Keratinocyte (primary cell): ENCODE measurements around the gene PPFIA1. TPM values are rescaled to one million over a fixed set of nuclear protein-coding genes. Genes with fewer than 3 reads are reported as not detected.

Experiments used
- DNase-seq: peaks from one replicate; pipeline ENCODE4 v3.0.0-alpha.2; 2011; ENCODE audit warnings: low read depth, missing footprints, low spot score
- FAIRE-seq: peaks from 2 replicates; lab custom pipeline; 2011; peaks lifted over from hg19 to GRCh38; lab: Jason Lieb, UNC
- H2AFZ ChIP-seq: 2 replicates; pipeline ENCODE4 v1.6.0; 2012; ENCODE audit warnings: low read length, control low read depth, inconsistent platforms; ENCODE audit not compliant: control insufficient read depth
- H3K27ac ChIP-seq: 2 replicates; pipeline ENCODE4 v1.5.1; 2011; ENCODE audit warnings: low read length; ENCODE audit not compliant: control insufficient read depth, insufficient read depth
- H3K27me3 ChIP-seq: 3 replicates; pipeline ENCODE4 v1.6.0; 2011; ENCODE audit warnings: low read length; ENCODE audit not compliant: control insufficient read depth, insufficient read depth; ENCODE audit errors: extremely low read depth
- H3K36me3 ChIP-seq, 2 experiments: 2 replicates in 1 of 2; 3 replicates in 1 of 2; pipeline ENCODE4 v1.5.1; 2011; ENCODE audit warnings: low read length in 2 of 2, mild to moderate bottlenecking in 1 of 2; ENCODE audit not compliant: control insufficient read depth in 2 of 2, insufficient read depth in 2 of 2; ENCODE audit errors: extremely low read depth in 1 of 2
- H3K4me1 ChIP-seq: 3 replicates; pipeline ENCODE4 v1.5.1; 2011; ENCODE audit warnings: low read length; ENCODE audit not compliant: control insufficient read depth, insufficient read depth; ENCODE audit errors: extremely low read depth
- H3K4me2 ChIP-seq: 3 replicates; pipeline ENCODE4 v1.6.0; 2011; ENCODE audit warnings: low read depth, low read length; ENCODE audit not compliant: control insufficient read depth, insufficient read depth; ENCODE audit errors: extremely low read depth
- H3K4me3 ChIP-seq, 3 experiments: fragments of 200-600 bp in 1 of 3; sonication (generic) in 1 of 3; 2 replicates in 2 of 3; 3 replicates in 1 of 3; pipeline ENCODE4 v1.5.1; 2011 to 2016; ENCODE audit warnings: low read length in 3 of 3, mild to moderate bottlenecking in 3 of 3, control low read depth in 2 of 3, inconsistent platforms in 1 of 3, low read depth in 1 of 3, mixed read lengths in 1 of 3, mixed run types in 1 of 3, moderate library complexity in 1 of 3; ENCODE audit not compliant: control insufficient read depth in 2 of 3, insufficient read depth in 2 of 3; ENCODE audit errors: extremely low read depth in 1 of 3
- H3K79me2 ChIP-seq: 2 replicates; pipeline ENCODE4 v1.6.0; 2012; ENCODE audit warnings: low read length; ENCODE audit not compliant: control insufficient read depth, insufficient read depth
- H3K9ac ChIP-seq: 3 replicates; pipeline ENCODE4 v1.6.0; 2011; ENCODE audit warnings: low read length; ENCODE audit not compliant: control insufficient read depth, insufficient read depth; ENCODE audit errors: extremely low read depth
- H3K9me1 ChIP-seq: 3 replicates; pipeline ENCODE4 v1.6.0; 2011; ENCODE audit warnings: low read length; ENCODE audit not compliant: control insufficient read depth, insufficient read depth; ENCODE audit errors: extremely low read depth
- H3K9me3 ChIP-seq: 2 replicates; pipeline ENCODE4 v1.5.1; 2012; ENCODE audit warnings: low read depth, low read length; ENCODE audit not compliant: control insufficient read depth
- H4K20me1 ChIP-seq: 3 replicates; pipeline ENCODE4 v1.6.0; 2011; ENCODE audit warnings: low read length; ENCODE audit not compliant: control insufficient read depth, insufficient read depth; ENCODE audit errors: extremely low read depth
- EZH2 ChIP-seq: IDR thresholded peaks from one replicate; pipeline ENCODE4 v1.6.1; 2012; ENCODE audit warnings: inconsistent platforms, mild to moderate bottlenecking, low read length, moderate library complexity
- dilution Hi-C: fragments of 300-500 bp; cut with MboI; formaldehyde crosslinking; loops from one replicate; pipeline ENCODE4 v1.7.0; 2020; ENCODE audit warnings: low sequenced_read_pairs; ENCODE audit not compliant: extremely low pct_ligation_motif_present
- polyA plus RNA-seq, 5 experiments: library from polyadenylated mRNA; depleted of rRNA in 3 of 5; stranded (reverse) in 3 of 5; stranded (forward) in 1 of 5; unstranded in 1 of 5; fragments of >200 nt; gene quantifications; 1 replicate in 1 of 5; 2 replicates in 3 of 5; 3 replicates in 1 of 5; pipeline versions ENCODE4 v1.2.1 to v1.2.3, GENCODE V29; 2011 to 2012; ENCODE audit warnings: missing spikeins in 2 of 5, low read depth in 1 of 5, low replicate concordance in 1 of 5
- TF ChIP-seq, protein P1 (sequence below), 3 experiments: IDR thresholded peaks in 1 of 3; conservative IDR thresholded peaks in 1 of 3; optimal IDR thresholded peaks in 1 of 3; 2 replicates in 2 of 3; 3 replicates in 1 of 3; pipeline versions ENCODE3 to v1.5.1; 2011; ENCODE audit warnings: low read length in 3 of 3, mild to moderate bottlenecking in 3 of 3, moderate library complexity in 2 of 3, control low read depth in 1 of 3, inconsistent platforms in 1 of 3; ENCODE audit not compliant: insufficient read depth in 2 of 3; ENCODE audit errors: extremely low read depth in 1 of 3

Gene PPFIA1
- polyA plus RNA-seq, 1 donor (not counting 4 experiments of a cell fraction or from before 2014, with no cell fraction given): 27.6 TPM

- no peaks in the 10 kb centered on the region for H3K4me1 ChIP-seq
- no peak overlapping the region for H3K9ac ChIP-seq
- no peak for TF ChIP-seq EZH2
- TF ChIP-seq, protein P1, sequence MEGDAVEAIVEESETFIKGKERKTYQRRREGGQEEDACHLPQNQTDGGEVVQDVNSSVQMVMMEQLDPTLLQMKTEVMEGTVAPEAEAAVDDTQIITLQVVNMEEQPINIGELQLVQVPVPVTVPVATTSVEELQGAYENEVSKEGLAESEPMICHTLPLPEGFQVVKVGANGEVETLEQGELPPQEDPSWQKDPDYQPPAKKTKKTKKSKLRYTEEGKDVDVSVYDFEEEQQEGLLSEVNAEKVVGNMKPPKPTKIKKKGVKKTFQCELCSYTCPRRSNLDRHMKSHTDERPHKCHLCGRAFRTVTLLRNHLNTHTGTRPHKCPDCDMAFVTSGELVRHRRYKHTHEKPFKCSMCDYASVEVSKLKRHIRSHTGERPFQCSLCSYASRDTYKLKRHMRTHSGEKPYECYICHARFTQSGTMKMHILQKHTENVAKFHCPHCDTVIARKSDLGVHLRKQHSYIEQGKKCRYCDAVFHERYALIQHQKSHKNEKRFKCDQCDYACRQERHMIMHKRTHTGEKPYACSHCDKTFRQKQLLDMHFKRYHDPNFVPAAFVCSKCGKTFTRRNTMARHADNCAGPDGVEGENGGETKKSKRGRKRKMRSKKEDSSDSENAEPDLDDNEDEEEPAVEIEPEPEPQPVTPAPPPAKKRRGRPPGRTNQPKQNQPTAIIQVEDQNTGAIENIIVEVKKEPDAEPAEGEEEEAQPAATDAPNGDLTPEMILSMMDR (optimal IDR thresholded peaks at IDR 0.05 in 1 of 3, IDR thresholded peaks at IDR 0.05 in 1 of 3, conservative IDR thresholded peaks at IDR 0.05 in 1 of 3; ENCODE audit: extremely low read depth in 1 of 3, insufficient read depth in 2 of 3, low read length in 3 of 3): no peak
- DNase-seq: no peak
- dilution Hi-C loops: no loop called here
- no peaks in the 10 kb centered on the region for H3K9me3 ChIP-seq
- H3K27ac ChIP-seq: no peak overlapping the region
- peaks cover 34 to 36% of the 10 kb centered on the region in 2 experiments for H3K36me3 ChIP-seq
- no peaks in the 10 kb centered on the region for H3K9me1 ChIP-seq
- no peak overlapping the region for H3K4me3 ChIP-seq
- no peak overlapping the region for H2AFZ ChIP-seq
- no peaks in the 10 kb centered on the region for H3K79me2 ChIP-seq
- no peaks in the 10 kb centered on the region for H3K27me3 ChIP-seq
- no peak overlapping the region for H3K4me2 ChIP-seq
- FAIRE-seq: no peak
- peaks cover 3% of the 10 kb centered on the region for H4K20me1 ChIP-seq
Observed at GRCh38 chr11:70339066-70339465, 68.6 kb downstream of the PPFIA1 start.

DNA sequence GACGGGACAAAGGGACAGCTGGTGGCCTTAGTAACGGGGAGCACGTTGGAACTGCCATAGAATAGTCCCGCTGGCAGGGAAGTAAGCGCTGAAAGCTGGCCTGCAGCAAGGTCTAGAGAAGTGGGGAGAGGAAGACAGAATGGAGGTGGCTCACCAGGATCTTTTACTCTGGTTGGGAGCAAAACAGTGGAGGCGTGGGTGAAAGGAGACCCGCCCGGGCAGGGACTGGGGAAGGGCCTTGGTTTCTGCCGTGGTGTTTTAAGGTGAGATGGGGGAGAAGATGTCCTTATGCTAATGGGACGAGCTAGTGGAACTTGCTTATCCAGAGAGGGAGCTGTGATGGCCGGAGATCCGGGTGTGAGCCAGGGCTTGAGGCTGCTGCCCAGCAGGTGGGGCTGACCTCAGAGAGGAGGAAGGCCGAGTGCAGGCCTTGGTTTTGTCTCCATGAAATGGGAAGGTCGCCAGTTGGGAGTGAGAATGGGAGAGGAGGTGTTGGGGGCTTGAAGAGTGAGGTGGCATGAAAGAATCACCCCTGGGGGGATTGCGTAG is 71.5 kb downstream of the PPFIA1 start:
- H3K4me3 ChIP-seq: no peak overlapping the region
- TF ChIP-seq EZH2: no peak
- TF ChIP-seq, protein P1 (optimal IDR thresholded peaks at IDR 0.05 in 1 of 3, IDR thresholded peaks at IDR 0.05 in 1 of 3, conservative IDR thresholded peaks at IDR 0.05 in 1 of 3; ENCODE audit: extremely low read depth in 1 of 3, insufficient read depth in 2 of 3, low read length in 3 of 3): no peak
- H3K4me1 ChIP-seq: no peaks in the 10 kb centered on the region
- H3K9me3 ChIP-seq: no peaks in the 10 kb centered on the region
- no peak overlapping the region for H3K4me2 ChIP-seq
- H3K27ac ChIP-seq: no peak overlapping the region
- H3K79me2 ChIP-seq: no peaks in the 10 kb centered on the region
- no peak for FAIRE-seq
- no peak overlapping the region for H3K9ac ChIP-seq
- H3K27me3 ChIP-seq: no peaks in the 10 kb centered on the region
- peaks cover 37 to 38% of the 10 kb centered on the region in 2 experiments for H3K36me3 ChIP-seq
- H4K20me1 ChIP-seq: peaks cover 3% of the 10 kb centered on the region
- DNase-seq: no peak
- no peaks in the 10 kb centered on the region for H3K9me1 ChIP-seq
- H2AFZ ChIP-seq: no peak overlapping the region
- dilution Hi-C loops: no loop called here
